ENCODE measurements around the gene MIEF2. TPM values are rescaled to one million over a fixed set of nuclear protein-coding genes. Genes with fewer than 3 reads are reported as not detected.
A peak's percentile ranks its signal among the peaks of the same experiment; 100 is the strongest.

Gene MIEF2
- total RNA-seq, 1 donor from 2014 or later = 12.2 TPM

DNA sequence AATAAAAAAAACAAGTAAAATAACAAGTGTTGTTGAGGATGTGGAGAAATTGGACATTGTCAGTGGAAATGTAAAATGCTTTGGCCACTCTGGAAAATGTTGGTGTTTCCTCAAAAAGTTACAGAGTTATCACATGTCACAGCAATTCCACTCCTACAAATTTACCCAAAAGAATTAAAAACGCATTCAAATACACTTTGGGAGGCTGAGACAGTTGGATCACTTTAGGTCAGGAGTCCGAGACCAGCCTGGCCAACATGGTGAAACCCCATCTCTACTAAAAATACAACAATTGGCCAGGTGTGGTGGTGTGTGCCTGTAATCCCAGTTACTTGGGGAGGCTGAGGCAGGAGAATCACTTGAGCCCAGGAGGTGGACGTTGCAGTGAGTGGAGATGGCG is 48.7 kb downstream of the MIEF2 start:
- no peak for DNase-seq (ENCODE audit: low read depth, low spot score)
- Mint-ChIP-seq H3K27me3 (ENCODE audit: low read depth) (no peaks in the 10 kb centered on the region), H3K9me3 (no peaks in the 10 kb centered on the region), H3K4me3 (no peak overlapping the region), H3K27ac (ENCODE audit: unreplicated experiment) (no peak overlapping the region), H3K36me3 (ENCODE audit: low read depth) (peaks cover 17% of the 10 kb centered on the region), H3K4me1 (peaks cover 27% of the 10 kb centered on the region)
- TF ChIP-seq, protein P1, sequence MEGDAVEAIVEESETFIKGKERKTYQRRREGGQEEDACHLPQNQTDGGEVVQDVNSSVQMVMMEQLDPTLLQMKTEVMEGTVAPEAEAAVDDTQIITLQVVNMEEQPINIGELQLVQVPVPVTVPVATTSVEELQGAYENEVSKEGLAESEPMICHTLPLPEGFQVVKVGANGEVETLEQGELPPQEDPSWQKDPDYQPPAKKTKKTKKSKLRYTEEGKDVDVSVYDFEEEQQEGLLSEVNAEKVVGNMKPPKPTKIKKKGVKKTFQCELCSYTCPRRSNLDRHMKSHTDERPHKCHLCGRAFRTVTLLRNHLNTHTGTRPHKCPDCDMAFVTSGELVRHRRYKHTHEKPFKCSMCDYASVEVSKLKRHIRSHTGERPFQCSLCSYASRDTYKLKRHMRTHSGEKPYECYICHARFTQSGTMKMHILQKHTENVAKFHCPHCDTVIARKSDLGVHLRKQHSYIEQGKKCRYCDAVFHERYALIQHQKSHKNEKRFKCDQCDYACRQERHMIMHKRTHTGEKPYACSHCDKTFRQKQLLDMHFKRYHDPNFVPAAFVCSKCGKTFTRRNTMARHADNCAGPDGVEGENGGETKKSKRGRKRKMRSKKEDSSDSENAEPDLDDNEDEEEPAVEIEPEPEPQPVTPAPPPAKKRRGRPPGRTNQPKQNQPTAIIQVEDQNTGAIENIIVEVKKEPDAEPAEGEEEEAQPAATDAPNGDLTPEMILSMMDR (conservative IDR thresholded peaks at IDR 0.05) = no peak

DNA sequence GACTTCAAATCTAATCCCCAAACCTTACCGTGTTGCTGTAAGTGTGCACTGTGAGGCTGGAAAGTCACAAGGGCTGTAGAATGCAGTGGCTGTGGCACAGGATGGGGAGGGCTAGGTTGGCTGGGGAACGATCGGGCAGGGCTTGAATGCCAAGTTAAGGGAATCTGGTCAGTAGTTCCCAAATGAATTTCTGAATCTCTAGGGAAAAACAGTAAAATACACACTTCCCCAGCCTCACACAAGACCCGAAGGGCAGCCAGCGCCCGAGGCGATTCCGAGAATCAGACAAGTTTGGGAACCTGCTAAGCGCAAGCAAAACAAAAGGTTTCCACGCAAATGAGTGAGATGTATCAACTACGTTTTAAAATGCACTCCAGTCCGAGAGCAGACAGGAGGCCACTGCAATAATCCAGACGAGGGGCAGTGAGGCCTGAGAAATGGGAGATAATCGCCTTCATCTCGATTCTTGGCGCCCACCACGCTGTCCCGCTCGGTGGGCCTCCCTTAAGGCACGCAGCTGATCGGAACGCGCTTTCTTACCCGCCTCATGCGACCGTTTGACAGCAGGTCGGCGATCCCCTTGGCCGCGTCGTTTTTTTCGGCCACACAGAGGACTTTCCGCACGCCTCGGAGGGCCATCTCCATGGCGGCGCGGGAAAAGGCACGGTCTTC is 53.7 kb downstream of the MIEF2 start:
- Mint-ChIP-seq H3K27me3 (ENCODE audit: low read depth) (no peaks in the 10 kb centered on the region), H3K27ac (ENCODE audit: unreplicated experiment) (peak overlapping the region; percentile 99), H3K36me3 (ENCODE audit: low read depth) (peaks cover 14% of the 10 kb centered on the region), H3K4me1 (peaks cover 47% of the 10 kb centered on the region), H3K4me3 (peak overlapping the region; percentile 95), H3K9me3 (no peaks in the 10 kb centered on the region)
- TF ChIP-seq, protein P1 (conservative IDR thresholded peaks at IDR 0.05) = no peak
- DNase-seq (ENCODE audit: low read depth, low spot score) = no peak

DNA sequence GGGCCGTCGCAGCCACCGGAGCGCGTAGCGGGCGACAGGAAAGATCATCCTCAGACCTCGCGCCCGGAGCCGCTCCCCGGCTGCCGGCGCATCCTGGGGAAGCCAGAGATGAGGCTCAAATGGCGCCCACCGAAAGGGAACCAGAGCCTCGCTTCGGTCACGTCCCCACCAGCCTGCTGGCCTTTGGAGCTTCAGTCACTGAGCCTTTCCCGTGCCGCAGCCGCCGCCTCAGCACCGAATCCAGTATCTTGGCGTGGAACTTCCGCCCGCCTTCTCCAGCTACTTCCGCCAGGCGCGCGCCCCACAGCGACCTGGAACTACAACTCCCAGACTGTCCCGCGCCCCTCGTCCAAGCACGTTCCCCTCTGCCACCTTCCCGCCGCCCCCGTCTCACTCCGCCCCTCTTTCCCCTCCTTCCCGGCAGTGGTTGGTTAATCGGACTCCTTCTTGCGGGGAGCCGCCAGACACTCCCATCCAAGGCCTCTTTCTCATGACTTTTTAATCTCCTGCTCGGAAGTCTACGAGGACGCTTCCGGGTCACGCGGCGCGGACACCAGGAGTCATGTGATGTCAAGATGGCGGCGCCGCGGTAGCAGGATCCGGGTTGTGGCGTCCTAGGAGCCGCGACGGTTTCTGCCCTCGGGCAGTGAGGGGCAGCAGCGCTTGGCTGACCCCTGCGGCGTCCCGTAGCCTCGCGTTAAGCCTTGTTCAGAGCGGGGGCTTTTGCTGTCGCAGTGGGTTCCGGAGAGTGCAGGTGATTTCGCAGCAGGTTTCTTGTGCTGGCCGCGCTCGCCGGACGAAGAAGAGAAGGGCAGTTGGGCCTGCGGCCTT is 54.5 kb downstream of the MIEF2 start, which contains the start of the genes SMCR8 and TOP3A:
Gene SMCR8 (plus strand): TSS at position 563 of the 831 bp plus-strand sequence. CDS start 497 bp downstream, outside the sequence.
Gene TOP3A (minus strand): TSS at position 264 of the 831 bp plus-strand sequence. CDS start 216 bp downstream, at position 48.
- H3K9me3 Mint-ChIP-seq = no peaks in the 10 kb centered on the region
- DNase-seq (ENCODE audit: low read depth, low spot score) = peak; percentile 93
- no peaks in the 10 kb centered on the region for H3K27me3 Mint-ChIP-seq (ENCODE audit: low read depth)
- H3K4me3 Mint-ChIP-seq = peak within 1 kb of the TSS; percentile 95
- peaks cover 54% of the 10 kb centered on the region for H3K4me1 Mint-ChIP-seq
- TF ChIP-seq, protein P1 (conservative IDR thresholded peaks at IDR 0.05) = no peak
- peaks cover 14% of the 10 kb centered on the region for H3K36me3 Mint-ChIP-seq (ENCODE audit: low read depth)
- peak within 1 kb of the TSS; percentile 99 for H3K27ac Mint-ChIP-seq (ENCODE audit: unreplicated experiment)

DNA sequence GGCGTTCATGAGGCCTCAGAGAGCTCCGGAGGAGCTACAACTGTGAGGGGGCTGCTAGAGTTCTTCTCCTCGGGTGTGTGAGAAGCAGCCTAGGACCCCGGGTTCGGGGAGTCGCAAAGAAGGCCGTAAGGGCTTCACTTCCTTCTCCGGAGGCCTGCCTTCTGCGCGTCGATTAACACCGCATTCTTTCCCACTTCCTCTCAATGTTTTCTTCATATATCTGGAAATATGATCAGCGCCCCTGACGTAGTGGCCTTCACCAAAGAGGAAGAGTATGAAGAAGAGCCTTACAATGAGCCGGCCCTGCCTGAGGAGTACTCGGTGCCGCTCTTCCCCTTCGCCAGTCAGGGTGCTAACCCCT is 55.1 kb downstream of the MIEF2 start:
- TF ChIP-seq, protein P1 (conservative IDR thresholded peaks at IDR 0.05) = no peak
- H3K4me3 Mint-ChIP-seq = peak overlapping the region; percentile 95
- no peak for DNase-seq (ENCODE audit: low read depth, low spot score)
- H3K27me3 Mint-ChIP-seq (ENCODE audit: low read depth) = no peaks in the 10 kb centered on the region
- peaks cover 10% of the 10 kb centered on the region for H3K36me3 Mint-ChIP-seq (ENCODE audit: low read depth)
- H3K4me1 Mint-ChIP-seq = peaks cover 54% of the 10 kb centered on the region
- peak overlapping the region; percentile 99 for H3K27ac Mint-ChIP-seq (ENCODE audit: unreplicated experiment)
- H3K9me3 Mint-ChIP-seq = no peaks in the 10 kb centered on the region

DNA sequence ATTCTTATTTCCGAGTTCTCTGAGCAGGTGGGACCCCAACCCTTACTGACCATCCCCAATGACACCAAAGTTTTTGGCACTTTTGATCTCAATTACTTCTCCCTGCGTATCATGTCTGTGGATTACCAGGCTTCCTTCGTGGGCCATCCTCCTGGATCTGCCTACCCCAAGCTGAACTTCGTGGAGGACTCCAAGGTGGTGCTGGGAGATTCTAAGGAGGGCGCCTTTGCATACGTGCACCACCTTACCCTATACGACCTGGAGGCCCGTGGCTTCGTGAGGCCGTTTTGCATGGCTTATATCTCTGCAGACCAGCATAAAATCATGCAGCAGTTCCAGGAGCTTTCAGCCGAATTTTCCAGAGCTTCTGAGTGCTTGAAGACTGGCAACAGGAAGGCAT is 55.5 kb downstream of the MIEF2 start:
- peaks cover 53% of the 10 kb centered on the region for H3K4me1 Mint-ChIP-seq
- H3K4me3 Mint-ChIP-seq = peak overlapping the region; percentile 95
- no peaks in the 10 kb centered on the region for H3K27me3 Mint-ChIP-seq (ENCODE audit: low read depth)
- no peaks in the 10 kb centered on the region for H3K9me3 Mint-ChIP-seq
- peaks cover 9% of the 10 kb centered on the region for H3K36me3 Mint-ChIP-seq (ENCODE audit: low read depth)
- no peak for DNase-seq (ENCODE audit: low read depth, low spot score)
- TF ChIP-seq, protein P1 (conservative IDR thresholded peaks at IDR 0.05) = no peak
- no peak overlapping the region for H3K27ac Mint-ChIP-seq (ENCODE audit: unreplicated experiment)

Other genes with a start within 250 kb of the MIEF2 start
- 20.3 and 23.1 TPM in 2 replicates for gene ATPAF2, start 221.5 kb upstream of the MIEF2 start, total RNA-seq
- gene GID4, start 221.3 kb upstream of the MIEF2 start, total RNA-seq = 11.8 and 12.2 TPM in 2 replicates
- gene DRG2, start 172.7 kb upstream of the MIEF2 start, total RNA-seq = 40.3 and 41.5 TPM in 2 replicates
- gene MYO15A, start 151.9 kb upstream of the MIEF2 start, total RNA-seq = 1.3 and 1.6 TPM in 2 replicates
- 104 and 109 TPM in 2 replicates for gene ALKBH5, start 76.8 kb upstream of the MIEF2 start, total RNA-seq
- 93.3 and 99.3 TPM in 2 replicates for gene LLGL1, start 35.0 kb upstream of the MIEF2 start, total RNA-seq
- gene FLII, start 1.9 kb upstream of the MIEF2 start, total RNA-seq = 181 and 183 TPM in 2 replicates
- gene TOP3A, start 54.3 kb downstream of the MIEF2 start, total RNA-seq = 98.5 and 107 TPM in 2 replicates
- gene SMCR8, start 54.6 kb downstream of the MIEF2 start, total RNA-seq = 20.2 and 20.8 TPM in 2 replicates
- gene SHMT1, start 102.9 kb downstream of the MIEF2 start, total RNA-seq = 43.9 and 44.6 TPM in 2 replicates
- not detected in 2 replicates for gene EVPLL, start 117.1 kb downstream of the MIEF2 start, total RNA-seq
- not detected in 2 replicates for gene LGALS9C, start 216.1 kb downstream of the MIEF2 start, total RNA-seq